Mesenchymal stem cell (in vitro differentiated cells and primary cell): ENCODE data around the gene TAF4.

Source experiments
- DNase-seq: peaks from one replicate; pipeline ENCODE4 v3.0.0-alpha.2; 2013
- H2AFZ ChIP-seq: one replicate; pipeline ENCODE4 v1.6.1; 2013; ENCODE audit warnings: low read depth, mild to moderate bottlenecking, control low read depth, inconsistent platforms, low read length, moderate library complexity
- H2AK5ac ChIP-seq: 2 replicates; pipeline ENCODE4 v1.6.1; 2013; ENCODE audit warnings: low read length, moderate library complexity, mild to moderate bottlenecking, inconsistent platforms; ENCODE audit not compliant: severe bottlenecking
- H2BK120ac ChIP-seq: one replicate; pipeline ENCODE4 v1.6.1; 2013; ENCODE audit warnings: low read depth, mild to moderate bottlenecking, inconsistent platforms, low read length, moderate library complexity
- H2BK12ac ChIP-seq, 2 experiments: one replicate each; pipeline ENCODE4 v1.6.1; 2013; ENCODE audit warnings: inconsistent platforms in 2 of 2, low read length in 2 of 2, mild to moderate bottlenecking in 2 of 2, moderate library complexity in 2 of 2, control low read depth in 1 of 2
- H2BK15ac ChIP-seq: one replicate; pipeline ENCODE4 v1.6.1; 2013; ENCODE audit warnings: mild to moderate bottlenecking, low read depth, inconsistent platforms; ENCODE audit not compliant: poor library complexity, severe bottlenecking
- H2BK5ac ChIP-seq: 2 replicates; pipeline ENCODE4 v1.6.1; 2013; ENCODE audit warnings: low read depth, mild to moderate bottlenecking, low read length, control low read depth, inconsistent platforms; ENCODE audit not compliant: poor library complexity, severe bottlenecking
- H3K14ac ChIP-seq, 2 experiments: one replicate each; pipeline ENCODE4 v1.6.1; 2013; ENCODE audit warnings: inconsistent platforms in 2 of 2, low read length in 2 of 2, control low read depth in 1 of 2, mild to moderate bottlenecking in 1 of 2, moderate library complexity in 1 of 2
- H3K18ac ChIP-seq, 2 experiments: one replicate each; pipeline ENCODE4 v1.6.1; 2013; ENCODE audit warnings: inconsistent platforms in 2 of 2, low read length in 2 of 2, control low read depth in 1 of 2, low read depth in 1 of 2, mild to moderate bottlenecking in 1 of 2
- H3K23ac ChIP-seq, 2 experiments: one replicate each; pipeline ENCODE4 v1.6.1; 2013; ENCODE audit warnings: inconsistent platforms in 2 of 2, low read length in 2 of 2, mild to moderate bottlenecking in 2 of 2, moderate library complexity in 2 of 2, control low read depth in 1 of 2
- H3K27ac ChIP-seq: 2 replicates; pipeline ENCODE4 v1.5.1; 2013; ENCODE audit warnings: mild to moderate bottlenecking, moderate library complexity, low read length, control low read depth, inconsistent platforms; ENCODE audit not compliant: poor library complexity, severe bottlenecking
- H3K27me3 ChIP-seq, 2 experiments: 2 replicates each; pipeline versions ENCODE4 v1.6.1 to v1.7.0; 2013; ENCODE audit warnings: low read length in 2 of 2, mild to moderate bottlenecking in 2 of 2, moderate library complexity in 2 of 2, control low read depth in 1 of 2, inconsistent platforms in 1 of 2; ENCODE audit not compliant: control insufficient read depth in 1 of 2, insufficient read depth in 1 of 2
- H3K36me3 ChIP-seq, 2 experiments: 2 replicates each; pipeline versions ENCODE4 v1.6.1 to v1.7.0; 2013; ENCODE audit warnings: low read length in 2 of 2, control low read depth in 1 of 2, inconsistent platforms in 1 of 2, low read depth in 1 of 2, mild to moderate bottlenecking in 1 of 2; ENCODE audit not compliant: insufficient read depth in 2 of 2, control insufficient read depth in 1 of 2
- H3K4ac ChIP-seq, 2 experiments: one replicate each; pipeline ENCODE4 v1.6.1; 2013; ENCODE audit warnings: inconsistent platforms in 2 of 2, low read length in 2 of 2, mild to moderate bottlenecking in 2 of 2, moderate library complexity in 2 of 2, control low read depth in 1 of 2, low read depth in 1 of 2
- H3K4me1 ChIP-seq: 2 replicates; pipeline ENCODE4 v1.6.1; 2013; ENCODE audit warnings: low read depth, low read length, control low read depth; ENCODE audit not compliant: control insufficient read depth, insufficient read depth
- H3K4me2 ChIP-seq: 2 replicates; pipeline ENCODE4 v1.6.1; 2013; ENCODE audit warnings: low read length, mild to moderate bottlenecking, inconsistent platforms; ENCODE audit not compliant: poor library complexity, severe bottlenecking
- H3K4me3 ChIP-seq, 2 experiments: 2 replicates each; pipeline versions ENCODE4 v1.5.1 to v1.7.0; 2013; ENCODE audit warnings: low read length in 2 of 2, mild to moderate bottlenecking in 2 of 2, control low read depth in 1 of 2, low read depth in 1 of 2; ENCODE audit not compliant: insufficient read depth in 1 of 2
- H3K79me1 ChIP-seq: replicated peaks from 2 replicates; pipeline ENCODE4 v1.6.1; 2013; ENCODE audit warnings: mild to moderate bottlenecking, control low read depth, low read length, inconsistent platforms; ENCODE audit not compliant: poor library complexity, severe bottlenecking
- H3K9ac ChIP-seq: 2 replicates; pipeline ENCODE4 v1.7.0; 2013; ENCODE audit warnings: mild to moderate bottlenecking, low read length, moderate library complexity
- H3K9me3 ChIP-seq: 2 replicates; pipeline ENCODE4 v1.7.0; 2013; ENCODE audit warnings: mild to moderate bottlenecking, low read length; ENCODE audit not compliant: control insufficient read depth
- H4K8ac ChIP-seq: one replicate; pipeline ENCODE4 v1.6.1; 2013; ENCODE audit warnings: inconsistent platforms, mild to moderate bottlenecking, low read length, moderate library complexity
- H4K91ac ChIP-seq: one replicate; pipeline ENCODE4 v1.6.1; 2013; ENCODE audit warnings: mild to moderate bottlenecking, low read length, inconsistent platforms
- WGBS: methylation state at CpG from one replicate; pipeline ENCODE4 v1.1.7; 2013; ENCODE audit warnings: mixed read lengths; 5-methylcytosine and 5-hydroxymethylcytosine counted together

Gene TAF4

DNA sequence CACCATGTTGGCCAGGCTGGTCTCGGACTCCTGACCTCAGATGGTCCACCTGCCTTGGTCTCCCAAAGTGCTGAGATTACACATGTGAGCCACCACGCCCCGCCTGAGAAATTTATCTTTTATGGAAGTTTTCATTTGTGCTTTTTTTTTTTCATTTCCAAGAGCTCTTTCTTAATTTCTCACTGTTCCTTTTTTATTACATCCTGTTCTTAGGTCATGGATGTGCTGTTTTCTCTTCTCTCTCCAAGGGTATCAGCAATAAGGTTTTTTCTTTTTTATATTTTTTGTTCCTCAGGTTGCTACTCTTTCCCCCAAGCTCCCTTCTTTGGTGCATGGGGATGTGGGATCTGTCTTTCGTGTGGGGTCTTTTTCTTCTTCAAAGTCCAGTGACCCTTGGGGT lies 35.4 kb upstream of the TAF4 start:
- H4K8ac ChIP-seq: no peak overlapping the region
- H3K9ac ChIP-seq: no peak overlapping the region
- H3K4me3 ChIP-seq: no peak overlapping the region
- H2BK120ac ChIP-seq: no peak overlapping the region
- H3K4me1 ChIP-seq: no peaks in the 10 kb centered on the region
- no peak overlapping the region for H3K23ac ChIP-seq
- no peaks in the 10 kb centered on the region for H3K79me1 ChIP-seq
- no peak overlapping the region for H3K18ac ChIP-seq
- H2BK15ac ChIP-seq: no peak overlapping the region
- WGBS: 63% methylated on average over 2 of the region's 4 CpGs
- H2BK12ac ChIP-seq: no peak overlapping the region
- no peak overlapping the region for H3K4me2 ChIP-seq
- no peaks in the 10 kb centered on the region for H3K36me3 ChIP-seq
- H3K4ac ChIP-seq: no peak overlapping the region
- no peak overlapping the region for H2AFZ ChIP-seq
- H3K27me3 ChIP-seq: no peaks in the 10 kb centered on the region
- H4K91ac ChIP-seq: no peak overlapping the region
- no peak for DNase-seq
- H3K14ac ChIP-seq: no peak overlapping the region
- no peak overlapping the region for H3K27ac ChIP-seq
- H2BK5ac ChIP-seq: no peak overlapping the region
- peaks cover 31% of the 10 kb centered on the region for H3K9me3 ChIP-seq
- H2AK5ac ChIP-seq: no peak overlapping the region

DNA sequence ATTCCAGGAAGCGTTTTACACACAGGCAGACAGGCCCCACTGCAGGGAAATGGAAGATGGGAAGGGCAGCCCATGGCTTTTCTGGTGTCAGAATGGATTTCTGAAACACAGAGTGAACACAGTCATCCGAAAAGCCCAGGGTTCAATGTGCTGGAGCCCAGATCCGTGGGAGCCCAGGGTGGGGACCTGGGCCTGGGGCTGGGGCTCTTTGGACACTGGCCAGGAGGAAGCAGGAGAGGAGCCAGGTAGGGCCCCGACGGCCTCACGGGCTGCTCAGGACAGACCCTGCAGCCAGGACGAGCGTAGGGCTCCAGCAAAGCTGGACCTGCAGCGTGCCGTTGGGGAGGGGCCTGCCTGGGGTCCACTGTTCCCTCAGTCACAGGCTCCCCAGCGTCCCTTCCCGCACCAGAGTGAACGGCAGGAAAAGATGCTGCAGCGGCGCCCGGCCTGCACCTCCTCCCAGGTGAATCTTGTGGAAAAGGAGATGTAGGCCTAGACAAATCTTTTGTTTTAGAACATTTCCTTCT lies 32.3 kb upstream of the TAF4 start:
- WGBS: 74% methylated on average over 10 of the region's 16 CpGs
- Histone ChIP-seq H3K36me3 (no peaks in the 10 kb centered on the region), H2BK120ac (no peak overlapping the region), H2BK5ac (no peak overlapping the region), H2BK15ac (no peak overlapping the region), H3K9ac (no peak overlapping the region), H3K14ac (no peak overlapping the region), H2AK5ac (no peak overlapping the region), H4K8ac (no peak overlapping the region), H4K91ac (no peak overlapping the region), H3K9me3 (peaks cover 26% of the 10 kb centered on the region), H2BK12ac (no peak overlapping the region), H3K27ac (no peak overlapping the region), H3K18ac (no peak overlapping the region), H2AFZ (no peak overlapping the region), H3K4me2 (no peak overlapping the region), H3K4ac (no peak overlapping the region), H3K79me1 (no peaks in the 10 kb centered on the region), H3K4me3 (no peak overlapping the region), H3K27me3 (no peaks in the 10 kb centered on the region), H3K4me1 (no peaks in the 10 kb centered on the region), H3K23ac (no peak overlapping the region)
- no peak for DNase-seq

DNA sequence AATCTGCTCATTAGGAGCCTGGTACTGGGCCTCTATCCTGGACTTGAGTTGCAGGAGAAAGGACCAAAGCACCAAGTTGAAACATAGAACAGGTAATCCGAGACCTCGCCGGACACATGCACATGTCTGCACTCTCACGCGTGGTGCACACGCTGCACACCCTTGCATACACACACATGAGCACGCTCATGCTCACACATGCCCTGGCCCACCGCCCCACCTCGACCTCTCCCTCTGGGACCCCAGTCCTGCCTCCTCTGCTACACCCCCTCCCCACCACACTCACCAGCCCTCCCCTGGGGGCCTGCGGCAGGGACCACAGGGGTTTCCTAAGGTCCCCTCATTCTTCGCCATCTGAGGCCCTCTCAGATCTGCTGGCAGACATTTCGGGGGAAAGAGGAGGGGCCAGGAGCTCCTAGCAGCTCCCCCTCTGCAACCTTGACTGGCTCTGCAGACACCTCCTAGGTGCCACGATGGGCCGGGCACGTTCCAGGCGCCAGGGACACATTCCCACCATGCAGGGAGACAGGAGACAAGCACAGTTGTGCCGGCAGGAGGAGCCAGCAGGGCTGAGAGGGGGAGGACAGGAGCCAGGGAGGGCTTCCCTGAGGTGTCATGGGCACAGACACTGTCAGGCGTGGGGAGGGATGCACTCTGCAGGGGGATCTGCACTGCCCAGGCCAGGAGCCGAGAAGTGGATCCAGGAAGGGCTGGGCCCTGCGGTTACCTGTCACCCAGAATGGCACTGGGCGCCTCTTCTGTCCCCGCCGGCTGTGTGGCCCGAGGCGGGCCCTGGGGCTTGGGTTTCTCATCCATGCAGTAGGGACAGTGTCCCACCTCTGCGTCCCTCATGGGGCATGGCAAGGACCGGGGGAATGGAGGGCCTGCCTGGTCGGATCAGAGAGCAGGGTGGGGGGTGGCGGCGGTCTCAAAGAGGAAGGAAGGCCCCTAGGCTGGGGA lies 31.0 kb upstream of the TAF4 start:
- H2AFZ ChIP-seq: no peak overlapping the region
- H3K23ac ChIP-seq: no peak overlapping the region
- H2BK5ac ChIP-seq: no peak overlapping the region
- no peak overlapping the region for H3K4me3 ChIP-seq
- no peak overlapping the region for H3K4ac ChIP-seq
- H3K27me3 ChIP-seq: no peaks in the 10 kb centered on the region
- no peak overlapping the region for H2AK5ac ChIP-seq
- H2BK12ac ChIP-seq: no peak overlapping the region
- H3K9ac ChIP-seq: no peak overlapping the region
- no peaks in the 10 kb centered on the region for H3K4me1 ChIP-seq
- no peak overlapping the region for H4K91ac ChIP-seq
- no peak overlapping the region for H3K14ac ChIP-seq
- no peak overlapping the region for H4K8ac ChIP-seq
- H2BK15ac ChIP-seq: no peak overlapping the region
- no peak overlapping the region for H2BK120ac ChIP-seq
- peaks cover 20% of the 10 kb centered on the region for H3K9me3 ChIP-seq
- DNase-seq: no peak
- no peak overlapping the region for H3K18ac ChIP-seq
- H3K27ac ChIP-seq: no peak overlapping the region
- H3K36me3 ChIP-seq: no peaks in the 10 kb centered on the region
- 89% methylated on average over 30 of the region's 30 CpGs for WGBS
- no peaks in the 10 kb centered on the region for H3K79me1 ChIP-seq
- no peak overlapping the region for H3K4me2 ChIP-seq

DNA sequence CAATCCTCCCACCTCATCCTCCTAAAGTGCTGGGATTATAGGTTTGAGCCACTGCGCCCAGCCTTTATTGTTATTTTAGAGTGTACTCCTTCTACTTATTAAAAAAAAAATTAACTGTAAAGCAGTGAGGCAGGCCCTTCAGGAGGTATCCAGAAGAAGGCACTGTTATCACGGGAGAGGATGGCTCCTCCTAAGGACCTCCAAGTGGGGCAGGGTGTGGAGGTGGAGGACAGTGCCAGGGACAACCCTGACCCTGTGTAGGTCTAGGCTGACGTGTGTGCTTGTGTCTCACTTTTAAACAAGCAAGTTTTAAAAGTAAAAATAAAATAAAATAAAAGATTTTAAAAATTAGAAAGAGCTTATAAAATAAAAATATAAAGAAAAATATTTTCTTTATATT lies 23.7 kb upstream of the TAF4 start:
- Histone ChIP-seq H3K4me3 (no peak overlapping the region), H2AFZ (no peak overlapping the region), H3K14ac (no peak overlapping the region), H2AK5ac (no peak overlapping the region), H3K9me3 (no peaks in the 10 kb centered on the region), H3K27me3 (peaks cover 0 to 3% of the 10 kb centered on the region in 2 experiments), H3K4ac (no peak overlapping the region), H3K18ac (no peak overlapping the region), H2BK120ac (no peak overlapping the region), H3K4me1 (peaks cover 6% of the 10 kb centered on the region), H3K36me3 (no peaks in the 10 kb centered on the region), H4K91ac (no peak overlapping the region), H2BK12ac (no peak overlapping the region), H3K27ac (no peak overlapping the region), H3K9ac (no peak overlapping the region), H3K79me1 (no peaks in the 10 kb centered on the region), H4K8ac (no peak overlapping the region), H2BK15ac (no peak overlapping the region), H3K23ac (no peak overlapping the region), H3K4me2 (no peak overlapping the region), H2BK5ac (no peak overlapping the region)
- 79% methylated on average over 1 of the region's 3 CpGs for WGBS
- DNase-seq: no peak
